ENCODE measurements around the gene ARL4D. TPM values are rescaled to one million over a fixed set of nuclear protein-coding genes. Genes with fewer than 3 reads are reported as not detected.
"Not testable (repeated sequence)": the region's sequence is repeated elsewhere in the genome, so short reads cannot be mapped to it uniquely, and the experiment has no call there.

ARL4D gene
- total RNA-seq, 2 donors from 2014 or later = 1.5 to 7.3 TPM

GRCh38 chr17:43389046-43389947, 9.5 kb upstream of the ARL4D start:
- intact Hi-C loops (cut with DNase I, micrococcal nuclease) = no loop called here
- DNase-seq (peak; percentile 87 to 91), ATAC-seq (peak; percentile 67)

DNA sequence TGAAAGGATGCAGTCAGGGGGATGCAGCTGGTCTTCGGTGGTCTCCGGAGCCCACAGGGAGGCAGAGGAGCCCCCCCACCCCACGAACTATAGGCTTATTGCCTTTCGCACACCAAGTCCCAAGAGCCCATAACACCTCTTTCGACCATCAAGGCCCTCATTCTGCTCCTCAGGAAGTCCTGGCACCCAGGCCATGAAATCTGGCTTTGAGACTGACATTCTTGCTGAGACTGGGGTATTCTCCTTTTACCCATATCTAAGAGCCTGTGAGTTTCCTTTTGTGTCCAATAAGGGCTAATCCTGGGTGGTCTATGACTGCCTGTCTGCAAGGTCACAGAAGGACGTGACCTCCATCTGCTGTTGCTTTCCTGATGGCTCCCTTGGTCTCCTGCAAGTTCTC, 6.4 kb upstream of the ARL4D start:
- intact Hi-C loops (cut with DNase I, micrococcal nuclease) = loop anchor here in 1 of 2 donors (5.0 kb wide), 1 partner anchor 90 kb away; the partner anchor contains the start of gene DHX8
- DNase-seq (no peak), ATAC-seq (no peak)

GRCh38 chr17:43393944-43394482, 4.8 kb upstream of the ARL4D start:
- ATAC-seq (peak; percentile 37), DNase-seq (peak; percentile 84 to 94)
- intact Hi-C loops (cut with DNase I, micrococcal nuclease) = loop anchor here (2.0 to 5.0 kb wide), 2 partner anchors 88 to 89 kb away; partner anchors contain the start of gene DHX8 (in 2 of the 2)

GRCh38 chr17:43394696-43395095, 4.1 kb upstream of the ARL4D start:
- intact Hi-C loops (cut with DNase I, micrococcal nuclease) = loop anchor here (2.0 to 5.0 kb wide), 2 partner anchors 88 kb away; partner anchors contain the start of gene DHX8 (in 2 of the 2)
- not testable (repeated sequence) for ATAC-seq, DNase-seq

DNA sequence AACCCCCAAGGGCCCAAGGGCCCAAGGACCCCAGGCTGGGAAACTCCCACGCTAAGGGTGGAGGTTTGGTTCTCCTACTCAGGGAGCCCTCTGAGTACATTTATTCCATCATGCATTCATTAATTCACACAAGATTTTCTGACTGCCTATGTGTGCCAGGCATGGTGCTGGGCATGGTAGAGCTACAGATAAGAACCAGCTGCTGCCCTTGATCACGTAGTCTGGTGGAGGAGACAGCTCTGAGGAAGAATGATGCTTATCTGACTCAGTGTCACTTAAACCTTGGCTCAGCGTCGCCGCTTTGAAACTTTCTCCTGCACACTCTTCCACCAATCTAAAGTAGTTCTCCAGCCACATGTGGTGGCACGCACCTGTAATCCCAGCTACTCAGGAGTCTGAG, 3.6 kb upstream of the ARL4D start:
- intact Hi-C loops (cut with DNase I, micrococcal nuclease) = loop anchor here in 1 of 2 donors (2.0 kb wide), 1 partner anchor 88 kb away; the partner anchor contains the start of gene DHX8
- DNase-seq = no peak
- ATAC-seq = no peak

DNA sequence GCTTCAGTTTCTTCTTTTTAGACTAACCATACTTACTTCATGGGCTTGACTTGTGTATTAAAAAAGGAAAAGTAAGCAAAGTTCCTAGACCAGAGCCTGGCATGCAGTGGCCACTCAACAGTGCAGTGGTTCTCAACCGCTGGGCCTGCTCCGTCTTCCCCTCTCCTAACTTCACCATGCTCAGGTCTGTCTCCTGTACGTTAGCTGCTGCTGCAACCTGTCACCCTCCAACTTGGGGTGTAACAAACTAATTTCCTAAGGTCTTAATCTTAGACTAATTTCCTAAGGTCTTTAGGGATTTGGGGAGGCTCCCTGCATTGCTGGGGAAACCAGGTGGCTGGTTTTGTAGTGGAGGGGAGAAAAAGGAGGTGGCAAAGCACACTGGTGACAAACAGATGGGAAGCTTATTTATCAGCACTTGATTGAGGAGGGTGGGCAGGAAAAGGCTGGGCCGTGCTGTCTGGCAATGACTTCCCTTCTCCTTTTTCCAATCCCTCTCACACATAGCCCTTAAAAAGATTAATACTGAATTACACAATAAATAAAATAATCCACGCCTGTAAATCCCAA, 2.2 kb upstream of the ARL4D start:
- ATAC-seq = no peak
- intact Hi-C loops (cut with DNase I, micrococcal nuclease) = no loop called here
- no peak for DNase-seq

- no peak for DNase-seq
- ATAC-seq = no peak
- intact Hi-C loops (cut with DNase I, micrococcal nuclease) = no loop called here
These were observed 1.1 kb downstream of the ARL4D start for GRCh38 chr17:43399839-43400328.

- ATAC-seq = no peak
- no peak for DNase-seq
- intact Hi-C loops (cut with DNase I, micrococcal nuclease) = no loop called here
These were observed 2.3 kb downstream of the ARL4D start for GRCh38 chr17:43400943-43401717.

GRCh38 chr17:43402078-43402477, 3.3 kb downstream of the ARL4D start:
- DNase-seq (no peak), ATAC-seq (no peak)
- intact Hi-C loops (cut with DNase I, micrococcal nuclease) = no loop called here

DNA sequence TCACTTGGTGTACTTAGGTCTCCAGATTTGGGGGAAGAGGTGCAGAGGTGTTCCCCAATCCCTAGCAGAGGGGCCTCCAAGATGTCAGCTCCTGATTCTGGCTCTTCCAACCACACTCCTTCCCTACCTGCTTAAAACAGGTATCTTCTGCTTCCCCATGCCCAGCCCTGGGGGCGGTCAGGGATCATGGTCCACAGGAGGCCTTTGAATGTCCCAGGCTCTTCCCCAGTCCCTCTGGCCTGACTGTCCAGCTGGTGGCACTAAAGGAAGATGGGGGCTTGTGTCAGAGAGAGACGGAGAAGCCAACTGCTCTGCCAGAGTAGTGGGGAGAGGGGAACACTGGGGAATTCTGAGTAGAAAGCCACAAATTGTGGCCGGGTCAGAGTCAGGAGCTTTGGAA, 3.8 kb downstream of the ARL4D start:
- ATAC-seq = no peak
- no peak for DNase-seq
- intact Hi-C loops (cut with DNase I, micrococcal nuclease) = no loop called here

- intact Hi-C loops (cut with DNase I, micrococcal nuclease) = no loop called here
- DNase-seq (no peak), ATAC-seq (no peak)
These were observed 5.1 kb downstream of the ARL4D start for GRCh38 chr17:43403846-43404245.

DNA sequence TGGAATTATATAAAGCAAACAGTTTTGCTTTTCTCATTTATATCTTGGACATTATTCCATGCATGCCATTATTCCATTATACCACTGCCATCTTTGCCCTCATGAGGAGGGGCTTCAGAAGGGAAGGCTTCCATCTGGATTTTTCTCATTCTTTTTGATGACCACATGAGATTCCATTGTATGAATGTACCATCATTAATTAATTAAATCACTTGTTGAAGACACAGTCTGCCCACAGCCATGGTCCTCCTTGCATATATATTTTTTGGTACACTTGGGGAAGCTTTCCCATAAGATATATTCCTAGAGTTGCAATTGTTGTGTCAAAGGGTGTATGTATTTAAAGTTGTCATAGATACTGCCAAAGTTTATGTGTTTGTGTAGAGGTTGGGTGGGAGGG, 7.1 kb downstream of the ARL4D start:
- DNase-seq (no peak), ATAC-seq (no peak)
- intact Hi-C loops (cut with DNase I, micrococcal nuclease) = no loop called here

DNA sequence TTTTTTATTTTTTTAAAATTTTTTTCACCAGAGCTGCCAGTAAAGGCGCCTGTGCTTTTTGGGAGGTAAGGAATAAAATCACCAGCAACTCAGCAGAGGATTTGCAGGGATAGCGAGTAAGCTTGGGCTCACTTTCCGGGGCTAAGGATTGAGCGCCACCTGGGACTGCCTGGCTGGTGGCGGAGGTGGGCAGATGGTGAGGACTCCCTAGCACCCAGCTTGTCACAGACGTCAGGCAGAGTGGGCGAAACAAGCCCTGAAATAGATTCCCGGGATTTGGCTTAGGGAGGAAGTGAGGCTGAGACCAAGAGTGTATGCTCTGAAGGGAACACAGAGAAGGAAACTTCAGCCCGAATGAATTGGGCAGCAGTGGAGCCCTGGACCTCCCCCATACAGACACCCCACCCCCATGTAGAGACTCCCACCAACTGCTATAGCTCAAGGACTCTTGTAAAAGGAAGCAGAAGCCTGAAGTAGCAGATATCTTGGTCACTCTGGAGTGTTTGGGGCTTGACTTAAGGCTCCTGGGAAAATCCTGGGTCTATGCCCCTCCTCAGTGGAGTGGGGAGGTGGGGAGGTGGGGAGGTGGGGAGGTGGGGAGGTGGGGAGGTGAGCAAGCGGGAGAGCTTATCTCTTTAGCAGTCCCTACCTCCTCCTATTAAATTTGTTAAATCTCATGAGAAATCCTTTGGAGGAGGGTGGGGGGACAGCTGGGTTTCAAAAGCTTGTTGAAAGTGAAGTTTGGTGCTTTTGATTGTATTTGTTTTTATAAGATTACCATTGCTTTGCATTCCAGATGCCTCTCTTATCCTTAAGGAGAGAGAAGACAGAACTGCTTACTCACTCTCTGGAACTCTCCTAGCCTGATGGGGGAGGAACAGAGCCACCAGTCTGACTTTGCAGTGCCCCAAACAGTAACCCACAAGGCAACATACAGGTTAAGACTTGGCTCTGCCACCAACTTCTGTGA, 8.2 kb downstream of the ARL4D start:
- DNase-seq = no peak
- no peak for ATAC-seq
- intact Hi-C loops (cut with DNase I, micrococcal nuclease) = no loop called here

DNA sequence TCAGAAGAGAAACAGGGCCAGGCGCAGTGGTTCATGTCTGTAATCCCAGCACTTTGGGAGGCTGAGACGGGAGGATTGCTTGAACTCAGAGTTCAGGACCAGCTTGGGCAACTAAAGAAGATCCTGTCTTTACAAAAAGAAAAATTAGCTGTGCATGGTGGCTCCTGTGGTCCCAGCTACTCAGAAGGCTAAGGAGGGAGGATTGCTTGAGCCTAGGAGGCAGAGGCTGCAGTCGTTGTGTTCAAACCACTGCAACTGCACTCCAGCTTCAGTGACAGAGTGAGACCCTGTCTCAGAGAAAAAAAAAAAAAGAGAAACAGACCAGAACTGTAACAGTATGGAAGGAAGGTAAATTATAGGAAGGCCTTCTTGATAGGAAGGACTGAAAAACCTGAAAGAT, 10.3 kb downstream of the ARL4D start:
- ATAC-seq (no peak), DNase-seq (no peak)
- intact Hi-C loops (cut with DNase I, micrococcal nuclease) = no loop called here

DNA sequence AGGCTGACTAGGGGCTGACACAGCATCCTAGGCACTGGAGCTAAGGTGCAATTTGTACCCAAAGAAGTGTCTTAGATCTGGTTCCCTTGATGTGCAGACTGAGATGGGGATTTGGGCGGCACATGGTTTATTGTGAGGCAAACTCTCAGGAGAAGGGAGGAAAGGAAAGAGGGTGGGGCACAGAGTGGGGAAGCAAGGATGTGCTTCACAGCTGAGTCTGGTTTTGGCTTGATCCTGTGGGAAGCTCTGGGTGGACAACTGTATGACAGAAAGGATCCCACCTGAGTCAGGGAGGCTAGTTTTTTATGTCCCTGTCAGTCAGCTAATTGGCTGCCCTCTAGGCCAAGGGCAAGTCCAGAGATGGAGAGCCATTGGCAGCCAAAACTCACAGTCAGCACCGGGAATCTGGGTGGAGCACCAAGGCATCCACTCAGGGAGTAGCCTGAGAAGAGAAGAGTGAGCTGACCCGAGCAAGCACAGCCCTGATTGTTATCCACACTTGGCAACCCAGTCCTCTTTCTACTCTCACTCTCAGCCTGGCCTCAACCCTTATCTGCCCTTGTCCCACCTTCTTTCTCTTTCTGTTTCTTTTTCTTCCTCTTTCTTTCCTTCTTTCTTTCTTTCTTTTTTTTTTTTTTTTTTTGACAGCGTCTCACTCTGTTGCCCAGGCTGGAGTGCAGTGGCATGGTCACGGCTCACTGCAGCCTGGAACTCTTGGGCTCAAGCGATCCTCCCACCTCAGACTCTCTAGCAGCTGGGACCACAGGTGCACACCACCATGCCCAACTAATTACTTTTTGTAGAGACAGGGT, 12.0 kb downstream of the ARL4D start:
- no peak for ATAC-seq
- DNase-seq = no peak

DNA sequence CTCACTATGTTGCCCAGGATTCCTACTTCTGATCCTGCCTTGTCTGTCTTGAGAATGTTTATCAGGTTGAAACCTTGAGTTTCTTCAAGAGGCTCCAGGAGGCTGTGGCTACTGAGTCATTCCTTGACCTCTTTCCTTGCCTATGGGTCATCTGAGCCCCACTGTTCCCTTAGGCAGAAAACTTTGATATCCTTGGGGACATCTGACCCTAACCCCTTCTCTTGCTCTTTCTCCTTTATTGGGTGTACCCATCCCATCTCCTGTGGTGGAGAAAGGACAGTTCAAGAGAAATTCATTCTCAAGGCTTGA, 12.5 kb downstream of the ARL4D start:
- intact Hi-C loops (cut with DNase I, micrococcal nuclease) = no loop called here

More for the DNA sequence above, 12.0 kb downstream of the ARL4D start:
- intact Hi-C loops (cut with DNase I, micrococcal nuclease) = no loop called here

DNA sequence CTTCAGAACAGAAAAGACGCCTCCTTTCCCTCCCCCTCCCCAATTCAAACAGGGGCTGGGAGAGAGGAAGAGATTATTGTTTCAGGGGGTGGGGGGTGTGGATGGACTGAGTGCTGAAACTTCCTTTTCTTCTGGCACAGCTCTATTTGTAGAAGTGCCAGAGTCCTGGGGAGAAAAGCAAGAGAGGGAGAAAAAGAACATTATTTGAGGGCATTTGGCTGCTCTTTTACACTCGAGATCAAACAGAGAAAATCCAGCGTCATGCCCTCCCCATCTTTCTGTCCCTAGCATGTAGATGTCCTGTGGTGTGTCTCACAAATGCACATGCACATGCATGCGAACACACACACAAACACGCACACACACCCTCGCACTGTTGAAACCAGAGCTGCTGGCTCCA, 13.0 kb downstream of the ARL4D start:
- intact Hi-C loops (cut with DNase I, micrococcal nuclease) = no loop called here
- no peak for DNase-seq

More for the DNA sequence above, 12.5 kb downstream of the ARL4D start:
- DNase-seq = no peak
- no peak for ATAC-seq

More for the DNA sequence above, 13.0 kb downstream of the ARL4D start:
- no peak for ATAC-seq

Data from left colon (tissue), 2 donors.